HAP-1 (cell line): ENCODE results near the gene C5orf24.

ENCODE experiments used
- DNase-seq, 2 experiments: peaks; one replicate each; pipeline ENCODE4 v3.0.0-alpha.2; 2016 to 2020; ENCODE audit warnings: low spot score in 2 of 2
- H3K27me3 ChIP-seq: fragments of 250-450 bp; sonication (Bioruptor Pico); 2 replicates; pipeline ENCODE4 v1.5.1; 2020; ENCODE audit warnings: low read depth, mild to moderate bottlenecking, moderate library complexity
- H3K36me3 ChIP-seq: fragments of 250-450 bp; sonication (Bioruptor Pico); replicated peaks from 2 replicates; pipeline ENCODE4 v1.5.1; 2020; ENCODE audit warnings: mild to moderate bottlenecking
- H3K4me1 ChIP-seq: fragments of 250-450 bp; sonication (Bioruptor Pico); 2 replicates; pipeline ENCODE4 v1.5.1; 2020; ENCODE audit warnings: mild to moderate bottlenecking
- H3K4me3 ChIP-seq: fragments of 250-450 bp; sonication (Bioruptor Pico); 2 replicates; pipeline ENCODE4 v1.5.1; 2020; ENCODE audit warnings: mild to moderate bottlenecking, moderate library complexity
- H3K9me3 ChIP-seq: fragments of 250-450 bp; sonication (Bioruptor Pico); 2 replicates; pipeline ENCODE4 v1.5.1; 2020; ENCODE audit warnings: mild to moderate bottlenecking, moderate library complexity
- in situ Hi-C: fragments of 300-500 bp; cut with MboI; formaldehyde crosslinking; loops from 3 replicates; pipeline ENCODE4 v1.14.3; 2020; ENCODE audit warnings: low sequenced_read_pairs, inconsistent platforms, mixed read lengths

The C5orf24 gene

GRCh38 chr5:134904610-134905245 is 59.0 kb downstream of the C5orf24 start, which contains the start of gene PCBD2:
Gene PCBD2 (plus strand): TSS chr5:134905131. CDS start chr5:134905140, 9 bp downstream.
- DNase-seq = peak; percentile 85 to 95
- in situ Hi-C loops = no loop called here
- H3K27me3 ChIP-seq = no peaks in the 10 kb centered on the region

GRCh38 chr5:134905246-134905996 is 59.7 kb downstream of the C5orf24 start:
- in situ Hi-C loops = no loop called here
- H3K4me1 ChIP-seq = no peaks in the 10 kb centered on the region

More at GRCh38 chr5:134904610-134905245, 59.0 kb downstream of the C5orf24 start, which contains the start of gene PCBD2:
- Histone ChIP-seq H3K36me3 (no peaks in the 10 kb centered on the region; the same call in 1 of the 2 replicates), H3K4me3 (peak within 1 kb of the TSS; percentile 54), H3K4me1 (no peaks in the 10 kb centered on the region), H3K9me3 (no peaks in the 10 kb centered on the region)

GRCh38 chr5:134906811-134907210 is 61.0 kb downstream of the C5orf24 start:
- H3K27me3 ChIP-seq = no peaks in the 10 kb centered on the region
- DNase-seq = no peak
- H3K36me3 ChIP-seq = peaks cover 10% of the 10 kb centered on the region
- in situ Hi-C loops = no loop called here
- H3K4me3 ChIP-seq = no peak overlapping the region
- H3K4me1 ChIP-seq = no peaks in the 10 kb centered on the region
- no peaks in the 10 kb centered on the region for H3K9me3 ChIP-seq

More at GRCh38 chr5:134905246-134905996, 59.7 kb downstream of the C5orf24 start:
- Histone ChIP-seq H3K27me3 (no peaks in the 10 kb centered on the region), H3K4me3 (peak overlapping the region; percentile 54), H3K36me3 (peaks cover 4% of the 10 kb centered on the region), H3K9me3 (no peaks in the 10 kb centered on the region)
- DNase-seq = peak; percentile 73 to 76
